Urothelium cell line (cell line): ENCODE results near the gene FAM47E.
"Not testable (repeated sequence)": the region's sequence is repeated elsewhere in the genome, so short reads cannot be mapped to it uniquely, and the experiment has no call there.

Experiments used
- DNase-seq: peaks from one replicate; pipeline ENCODE4 v3.0.0; 2011; ENCODE audit warnings: low spot score, mixed read lengths
- FAIRE-seq: peaks from 2 replicates; lab custom pipeline; 2011; peaks lifted over from hg19 to GRCh38; lab: Jason Lieb, UNC

FAM47E gene

GRCh38 chr4:76219299-76220055 lies 32.0 kb upstream of the FAM47E start:
- no peak for FAIRE-seq
- no peak for DNase-seq

- no peak for FAIRE-seq
Observed at GRCh38 chr4:76224171-76224570, 27.4 kb upstream of the FAM47E start.

DNA sequence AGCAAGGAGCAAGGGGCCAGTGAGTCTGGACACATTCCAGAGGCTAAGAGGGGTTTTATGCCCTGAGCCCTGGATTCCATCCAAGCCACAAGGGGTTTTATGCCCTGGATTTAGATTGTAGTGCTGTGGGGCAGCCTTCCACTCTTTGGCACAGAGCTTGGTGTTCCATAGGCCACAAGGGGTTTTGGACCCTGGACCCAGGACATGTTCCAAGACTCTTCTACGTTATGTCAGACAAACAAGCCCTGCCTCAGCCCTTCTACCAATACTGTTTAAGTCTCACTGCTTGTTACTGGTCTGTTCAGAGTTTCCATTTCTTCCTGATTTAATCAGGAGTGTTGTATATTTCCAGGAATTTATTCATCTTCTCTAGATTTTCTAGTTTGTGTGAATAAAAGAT lies 25.1 kb upstream of the FAM47E start:
- FAIRE-seq = no peak
- no peak for DNase-seq

More at GRCh38 chr4:76224171-76224570, 27.4 kb upstream of the FAM47E start:
- DNase-seq = no peak

- FAIRE-seq (no peak), DNase-seq (no peak)
Observed at GRCh38 chr4:76232681-76233080, 18.8 kb upstream of the FAM47E start.

GRCh38 chr4:76233083-76233482 lies 18.4 kb upstream of the FAM47E start:
- FAIRE-seq (no peak), DNase-seq (no peak)

DNA sequence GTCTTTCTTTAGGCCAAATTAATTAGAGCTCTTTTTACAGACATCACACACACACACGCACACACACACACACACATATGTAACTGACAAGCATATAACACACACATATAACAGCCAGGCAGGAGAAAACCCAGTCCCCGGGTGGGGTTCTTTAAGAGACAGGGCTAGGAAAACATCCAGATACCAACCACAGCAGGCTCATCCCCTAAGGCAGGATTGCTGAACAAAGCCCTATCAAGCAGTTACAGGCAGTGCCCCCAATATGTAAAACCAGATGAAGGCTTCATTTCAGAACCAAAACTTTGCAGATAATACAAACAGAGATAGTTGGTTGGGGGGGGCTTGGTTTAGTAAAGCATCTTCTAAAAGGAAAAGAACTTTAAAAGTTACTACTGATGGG lies 18.0 kb upstream of the FAM47E start:
- no peak for FAIRE-seq
- no peak for DNase-seq

DNA sequence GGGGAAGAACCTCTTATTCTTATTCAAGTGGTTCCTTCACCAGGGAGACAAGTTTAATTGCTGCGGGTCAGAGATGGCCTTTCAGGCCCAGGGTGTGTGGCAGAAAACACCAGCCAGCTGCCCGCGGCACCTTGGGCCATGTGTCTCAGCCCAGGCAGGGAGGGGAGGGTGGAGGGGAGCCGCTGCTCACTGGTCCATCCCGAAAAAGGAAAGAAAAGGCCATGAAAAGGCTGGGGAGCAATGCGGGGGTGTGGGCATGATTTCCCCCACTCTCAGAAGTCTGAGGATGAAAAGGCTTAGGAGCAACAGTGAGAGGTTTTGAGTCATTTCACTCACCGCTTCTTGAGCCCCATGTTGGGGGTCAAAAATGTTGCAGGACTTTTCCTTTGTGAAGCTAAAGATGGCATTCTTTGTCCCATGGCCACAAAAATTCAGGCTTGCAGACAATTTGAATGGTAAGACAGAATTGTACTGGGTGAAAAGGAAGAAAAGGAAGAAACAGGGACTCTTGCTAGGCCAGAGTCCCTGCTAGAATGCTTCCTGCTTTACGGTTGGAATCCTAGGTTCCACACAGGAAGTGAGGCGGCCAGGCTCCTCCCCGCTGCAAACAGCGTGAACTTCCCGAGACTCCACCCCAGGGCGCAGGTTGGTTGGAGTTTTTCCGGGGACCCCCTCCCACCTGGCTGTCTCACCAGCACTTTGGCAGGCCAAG lies 17.4 kb upstream of the FAM47E start:
- FAIRE-seq = no peak
- DNase-seq = no peak

DNA sequence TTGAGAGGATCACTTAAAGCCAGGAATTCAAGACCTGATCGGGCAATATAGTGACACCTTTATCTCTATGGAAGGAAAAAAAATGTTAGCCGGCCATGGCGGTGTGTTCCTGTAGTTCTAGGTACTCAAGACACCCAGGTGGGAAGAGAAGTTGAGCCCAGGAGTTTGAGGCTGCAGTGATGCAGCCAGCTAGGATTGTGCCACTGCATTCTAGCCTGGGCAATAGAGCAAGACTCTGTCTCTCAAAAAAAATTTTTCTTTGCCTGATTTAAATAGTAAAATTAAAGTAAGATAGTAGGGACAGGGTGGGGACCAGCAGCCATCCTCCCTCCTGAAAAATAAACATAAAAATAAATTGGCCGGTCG lies 16.9 kb upstream of the FAM47E start:
- FAIRE-seq = no peak
- DNase-seq = no peak

GRCh38 chr4:76235407-76235806 lies 16.1 kb upstream of the FAM47E start:
- FAIRE-seq (no peak), DNase-seq (no peak)

DNA sequence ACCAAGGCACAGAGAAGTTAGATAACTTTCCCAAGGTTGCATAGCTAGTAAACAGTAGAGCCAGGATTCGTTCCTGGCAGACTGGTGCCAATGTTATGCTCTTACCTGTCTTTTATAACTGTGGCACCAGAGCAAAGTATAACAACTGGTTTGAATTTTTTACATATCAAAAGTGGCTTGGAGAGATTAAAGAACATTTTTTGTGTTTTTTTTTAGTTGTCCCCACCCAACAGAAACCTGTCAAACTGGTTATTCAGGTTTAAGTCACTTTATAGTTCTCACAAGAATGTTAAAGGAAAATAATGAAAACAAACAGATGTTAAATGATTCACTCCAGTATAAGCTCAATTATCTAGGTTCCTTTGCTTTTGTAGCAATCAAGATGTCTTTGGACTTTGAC lies 15.6 kb upstream of the FAM47E start:
- DNase-seq = no peak
- no peak for FAIRE-seq

- no peak for FAIRE-seq
- DNase-seq = no peak
Observed at GRCh38 chr4:76238236-76238635, 13.3 kb upstream of the FAM47E start.

DNA sequence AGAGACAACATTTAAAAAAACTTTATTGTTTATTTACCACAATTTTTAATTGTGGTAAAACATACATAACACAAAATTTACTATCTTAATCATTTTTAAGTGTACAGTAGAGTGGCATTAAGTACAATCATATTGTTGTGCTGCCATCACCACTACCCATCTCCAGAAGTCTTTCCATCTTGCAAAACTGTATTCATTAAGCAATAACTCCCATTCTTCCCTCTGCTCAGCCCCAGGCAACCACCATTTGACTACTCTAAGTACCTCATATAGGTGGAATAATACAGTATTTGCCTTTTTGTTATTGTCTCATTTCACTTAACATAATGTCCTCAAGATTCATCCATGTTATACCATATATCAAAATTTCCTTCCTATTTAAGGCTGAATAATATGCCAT lies 12.8 kb upstream of the FAM47E start:
- FAIRE-seq = no peak

DNA sequence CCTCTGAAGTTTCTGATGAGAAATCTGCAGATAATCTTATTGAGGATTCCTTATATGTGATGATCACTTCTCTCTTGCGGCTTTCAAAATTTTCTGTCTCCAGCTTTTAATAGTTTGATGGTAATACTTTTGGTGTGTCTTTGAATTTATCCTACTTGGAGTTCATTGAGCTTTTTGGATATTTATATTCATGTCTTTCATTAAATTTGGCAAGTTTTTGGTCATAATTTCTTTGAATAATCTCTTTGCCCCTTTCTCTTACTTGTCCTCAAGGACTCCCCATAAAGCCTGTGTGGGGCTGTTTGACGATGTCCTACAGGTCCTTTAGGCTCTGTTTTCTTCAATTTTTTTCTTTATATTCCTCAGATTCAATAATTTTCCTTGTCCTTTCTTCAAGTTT lies 11.3 kb upstream of the FAM47E start:
- DNase-seq (no peak), FAIRE-seq (no peak)

More for the DNA sequence above, 12.8 kb upstream of the FAM47E start:
- no peak for DNase-seq

- FAIRE-seq = not testable (repeated sequence)
Observed at GRCh38 chr4:76243877-76244276, 7.6 kb upstream of the FAM47E start.

DNA sequence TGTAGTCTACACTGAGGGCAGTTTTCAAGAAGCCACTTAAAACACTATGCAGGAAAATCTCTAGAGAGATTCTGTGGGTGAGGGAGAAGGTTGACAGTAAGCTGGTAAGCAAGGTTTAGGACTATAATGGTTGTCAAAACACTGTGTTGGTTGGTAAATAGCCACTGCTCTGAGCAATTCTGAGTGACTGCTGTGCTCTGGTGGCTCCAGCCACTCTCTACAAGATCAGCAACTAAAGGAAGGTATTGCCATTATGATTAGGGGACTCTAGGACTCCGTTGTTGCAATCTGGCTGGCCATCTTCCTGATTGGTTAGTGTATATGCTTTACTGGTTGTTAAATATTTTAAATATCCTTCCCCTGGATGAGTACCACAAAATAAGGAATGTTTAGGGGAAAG lies 5.5 kb upstream of the FAM47E start:
- FAIRE-seq (no peak), DNase-seq (no peak)

More at GRCh38 chr4:76243877-76244276, 7.6 kb upstream of the FAM47E start:
- not testable (repeated sequence) for DNase-seq

- FAIRE-seq (no peak), DNase-seq (no peak)
Observed at GRCh38 chr4:76246852-76247251, 4.7 kb upstream of the FAM47E start.

DNA sequence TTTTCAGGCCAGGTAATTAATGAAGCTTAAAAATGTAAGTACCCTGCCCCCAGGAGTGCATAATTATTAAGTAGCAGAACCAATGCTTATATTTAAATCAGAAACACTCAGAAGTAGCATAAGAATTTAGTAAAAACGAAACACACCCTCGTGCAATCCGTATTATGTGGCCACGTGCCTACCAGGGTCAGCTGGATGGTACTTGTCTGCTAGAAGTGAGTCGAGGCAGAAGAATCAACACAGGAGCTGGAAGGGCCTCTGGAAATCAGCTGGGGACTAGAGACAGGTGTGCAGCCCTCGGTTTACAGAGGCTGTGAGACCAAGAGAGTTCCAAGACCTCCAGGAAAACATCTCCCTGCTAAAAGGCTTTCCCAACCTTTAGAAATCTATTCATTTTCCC lies 559 bp upstream of the FAM47E start:
- FAIRE-seq (no peak), DNase-seq (peak; percentile 32)

DNA sequence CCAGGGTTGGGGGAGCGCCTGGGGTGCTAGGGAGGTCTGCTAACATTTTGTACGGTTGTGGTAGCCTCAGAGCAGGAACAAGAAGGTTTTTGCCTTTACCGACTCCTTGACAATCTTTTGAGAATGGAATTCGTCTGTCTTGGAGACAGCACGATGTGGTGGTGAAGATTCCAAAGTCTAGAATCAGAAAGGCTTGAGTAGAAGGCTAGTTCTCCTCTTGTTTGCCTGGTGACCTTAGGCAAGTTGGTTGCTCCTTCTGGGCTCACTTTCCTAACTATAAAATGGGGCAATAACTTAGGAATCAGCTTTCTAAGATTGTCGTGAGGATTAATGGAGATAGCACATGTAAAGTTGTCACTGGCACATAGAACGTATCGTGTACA lies 741 bp downstream of the FAM47E start:
- peak; percentile 37 for FAIRE-seq

DNA sequence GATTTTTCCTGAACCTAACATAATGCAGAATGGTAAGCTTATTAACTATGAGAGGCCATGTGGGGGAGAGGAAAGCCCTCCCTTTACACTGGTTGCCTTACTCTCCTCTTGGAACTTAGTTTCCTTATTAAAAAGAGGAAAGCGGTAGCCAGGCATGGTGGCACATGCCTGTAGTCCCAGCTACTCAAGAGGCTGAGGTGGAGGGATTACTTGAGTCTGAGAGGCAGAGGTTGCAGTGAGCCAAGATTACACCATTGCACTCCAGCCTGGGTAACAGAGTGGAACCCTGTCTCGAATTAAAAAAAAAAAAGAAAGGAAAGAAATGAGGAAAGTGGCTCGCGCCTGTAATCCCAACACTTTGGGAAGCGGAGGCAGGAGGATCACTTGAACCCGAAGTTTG lies 2.0 kb downstream of the FAM47E start:
- DNase-seq = no peak
- no peak for FAIRE-seq

More for the DNA sequence above, 741 bp downstream of the FAM47E start:
- DNase-seq = no peak

DNA sequence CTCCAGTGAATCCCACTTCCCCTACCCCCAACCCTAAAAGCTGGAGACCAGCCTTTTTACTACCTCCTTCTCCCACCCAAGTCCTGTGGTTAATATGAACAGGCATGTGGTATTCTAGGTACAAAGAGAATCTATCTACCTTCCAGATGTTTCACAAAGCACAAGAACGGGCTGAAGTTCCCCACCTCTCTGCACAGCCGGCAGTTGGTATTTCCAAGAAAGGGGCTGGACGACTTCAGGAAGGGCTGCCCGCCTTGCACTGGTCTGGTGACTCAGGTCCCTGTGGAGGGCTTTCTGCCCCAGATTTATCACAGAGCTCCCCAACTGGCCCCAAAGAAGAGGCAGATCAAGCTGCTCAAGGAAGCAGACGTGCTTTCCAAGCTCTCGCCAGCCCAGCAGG lies 4.5 kb downstream of the FAM47E start:
- no peak for DNase-seq
- FAIRE-seq = no peak

- no peak for FAIRE-seq
Observed at GRCh38 chr4:76256968-76257367, 5.4 kb downstream of the FAM47E start.

GRCh38 chr4:76257824-76258223 lies 6.3 kb downstream of the FAM47E start:
- no peak for DNase-seq
- no peak for FAIRE-seq

More at GRCh38 chr4:76256968-76257367, 5.4 kb downstream of the FAM47E start:
- no peak for DNase-seq
